Loucy (cell line): ENCODE measurements around the gene IQGAP1.
"Not testable (repeated sequence)": the region's sequence is repeated elsewhere in the genome, so short reads cannot be mapped to it uniquely, and the experiment has no call there.

Source experiments
- H2AFZ ChIP-seq: fragments of 200-600 bp; sonication (generic); 2 replicates; pipeline ENCODE4 v1.6.0; 2016; ENCODE audit warnings: antibody characterized with exemption, mild to moderate bottlenecking, low read length, moderate library complexity
- H3F3A ChIP-seq: fragments of 200-600 bp; 2 replicates; pipeline ENCODE4 v1.6.0; 2016; ENCODE audit warnings: antibody characterized with exemption, low read depth, mild to moderate bottlenecking
- H3K27me3 ChIP-seq: fragments of 200-600 bp; sonication (generic); 2 replicates; pipeline ENCODE4 v1.6.1; 2014; ENCODE audit warnings: low read length, mild to moderate bottlenecking; ENCODE audit not compliant: insufficient read depth, poor library complexity, severe bottlenecking
- H3K36me3 ChIP-seq: fragments of 200-600 bp; sonication (generic); 2 replicates; pipeline ENCODE4 v1.6.1; 2016; ENCODE audit warnings: low read length; ENCODE audit not compliant: insufficient read depth
- H3K4me1 ChIP-seq: fragments of 200-600 bp; sonication (generic); 2 replicates; pipeline ENCODE4 v1.5.1; 2014; ENCODE audit warnings: low read length, mild to moderate bottlenecking; ENCODE audit not compliant: insufficient read depth, poor library complexity, severe bottlenecking
- H3K4me2 ChIP-seq: fragments of 200-600 bp; sonication (generic); 2 replicates; pipeline ENCODE4 v1.6.0; 2014; ENCODE audit warnings: antibody characterized with exemption, low read length, low read depth, mild to moderate bottlenecking; ENCODE audit not compliant: poor library complexity, severe bottlenecking
- H3K4me3 ChIP-seq: fragments of 200-600 bp; sonication (generic); 2 replicates; pipeline ENCODE4 v1.5.1; 2014; ENCODE audit warnings: low read length, mild to moderate bottlenecking, mixed read lengths; ENCODE audit not compliant: poor library complexity, severe bottlenecking
- H3K79me2 ChIP-seq: fragments of 200-600 bp; sonication (generic); 2 replicates; pipeline ENCODE4 v1.6.1; 2014; ENCODE audit warnings: low read length; ENCODE audit not compliant: insufficient read depth
- H3K9ac ChIP-seq: fragments of 200-600 bp; sonication (generic); 2 replicates; pipeline ENCODE4 v1.6.0; 2014; ENCODE audit warnings: mild to moderate bottlenecking, low read depth, low read length, moderate library complexity; ENCODE audit not compliant: poor library complexity, severe bottlenecking
- H3K9me2 ChIP-seq: fragments of 200-600 bp; sonication (generic); replicated peaks from 2 replicates; pipeline ENCODE4 v1.6.1; 2016; ENCODE audit warnings: low read depth, low read length, mixed read lengths
- H3K9me3 ChIP-seq: fragments of 200-600 bp; sonication (generic); 2 replicates; pipeline ENCODE4 v1.6.1; 2014; ENCODE audit warnings: mild to moderate bottlenecking, antibody characterized with exemption, low read length, low read depth; ENCODE audit not compliant: insufficient read depth
- H4K20me1 ChIP-seq: fragments of 200-600 bp; sonication (generic); 2 replicates; pipeline ENCODE4 v1.6.0; 2014; ENCODE audit warnings: antibody characterized with exemption, low read length, mild to moderate bottlenecking; ENCODE audit not compliant: insufficient read depth, poor library complexity, severe bottlenecking
- CTCF ChIP-seq: fragments of 200-600 bp; sonication (generic); conservative IDR thresholded peaks from 2 replicates; pipeline ENCODE4 v1.5.1; 2014; ENCODE audit warnings: mild to moderate bottlenecking, antibody characterized with exemption, low read length
- EZH2phosphoT487 ChIP-seq: fragments of 200-600 bp; IDR thresholded peaks from 2 replicates; pipeline ENCODE4 v1.6.1; 2018; ENCODE audit warnings: antibody characterized with exemption, mild to moderate bottlenecking, moderate library complexity, borderline replicate concordance

The IQGAP1 gene

GRCh38 chr15:90408657-90409056 lies 20.6 kb downstream of the IQGAP1 start:
- H3K4me1 ChIP-seq: peaks cover 40% of the 10 kb centered on the region
- no peaks in the 10 kb centered on the region for H3K27me3 ChIP-seq
- H3K4me2 ChIP-seq: no peak overlapping the region
- no peaks in the 10 kb centered on the region for H3K9me3 ChIP-seq
- no peaks in the 10 kb centered on the region for H3K36me3 ChIP-seq
- peaks cover 79% of the 10 kb centered on the region for H3K79me2 ChIP-seq
- TF ChIP-seq CTCF (no peak), EZH2phosphoT487 (no peak)
- H4K20me1 ChIP-seq: peaks cover 20% of the 10 kb centered on the region
- no peak overlapping the region for H3K9ac ChIP-seq
- no peak overlapping the region for H3K4me3 ChIP-seq
- peaks cover 9% of the 10 kb centered on the region; the same call in 1 of the 2 replicates for H3F3A ChIP-seq
- no peak overlapping the region for H2AFZ ChIP-seq
- no peaks in the 10 kb centered on the region for H3K9me2 ChIP-seq

GRCh38 chr15:90409587-90409986 lies 21.5 kb downstream of the IQGAP1 start:
- H3K9me2 ChIP-seq, H3K4me3 ChIP-seq, H3K4me2 ChIP-seq, H3K9ac ChIP-seq, H3F3A ChIP-seq, H2AFZ ChIP-seq, H3K27me3 ChIP-seq, H3K9me3 ChIP-seq, H3K36me3 ChIP-seq: not testable (repeated sequence)
- Histone ChIP-seq H4K20me1 (peaks cover 20% of the 10 kb centered on the region), H3K79me2 (peaks cover 75% of the 10 kb centered on the region), H3K4me1 (peaks cover 44% of the 10 kb centered on the region)

GRCh38 chr15:90410316-90410715 lies 22.3 kb downstream of the IQGAP1 start:
- Histone ChIP-seq H3K79me2 (peaks cover 73% of the 10 kb centered on the region), H4K20me1 (peaks cover 20% of the 10 kb centered on the region), H3K4me1 (peaks cover 39% of the 10 kb centered on the region)
- not testable (repeated sequence) for H3K9ac ChIP-seq, H2AFZ ChIP-seq, H3K4me3 ChIP-seq, H3K36me3 ChIP-seq, H3K4me2 ChIP-seq, H3K27me3 ChIP-seq, H3K9me2 ChIP-seq, H3K9me3 ChIP-seq, H3F3A ChIP-seq

GRCh38 chr15:90411176-90411575 lies 23.1 kb downstream of the IQGAP1 start:
- H3K4me3 ChIP-seq: no peak overlapping the region
- no peaks in the 10 kb centered on the region for H3K9me2 ChIP-seq
- H2AFZ ChIP-seq: no peak overlapping the region
- peaks cover 69% of the 10 kb centered on the region for H3K79me2 ChIP-seq
- peaks cover 20% of the 10 kb centered on the region for H4K20me1 ChIP-seq
- TF ChIP-seq EZH2phosphoT487 (no peak), CTCF (no peak)
- H3K4me2 ChIP-seq: no peak overlapping the region
- no peaks in the 10 kb centered on the region for H3K36me3 ChIP-seq
- H3K27me3 ChIP-seq: no peaks in the 10 kb centered on the region
- peaks cover 9% of the 10 kb centered on the region; the same call in 1 of the 2 replicates for H3F3A ChIP-seq
- no peak overlapping the region for H3K9ac ChIP-seq
- H3K9me3 ChIP-seq: no peaks in the 10 kb centered on the region
- peaks cover 39% of the 10 kb centered on the region for H3K4me1 ChIP-seq
